ENCODE results near the gene TACC2.

TACC2 gene

DNA sequence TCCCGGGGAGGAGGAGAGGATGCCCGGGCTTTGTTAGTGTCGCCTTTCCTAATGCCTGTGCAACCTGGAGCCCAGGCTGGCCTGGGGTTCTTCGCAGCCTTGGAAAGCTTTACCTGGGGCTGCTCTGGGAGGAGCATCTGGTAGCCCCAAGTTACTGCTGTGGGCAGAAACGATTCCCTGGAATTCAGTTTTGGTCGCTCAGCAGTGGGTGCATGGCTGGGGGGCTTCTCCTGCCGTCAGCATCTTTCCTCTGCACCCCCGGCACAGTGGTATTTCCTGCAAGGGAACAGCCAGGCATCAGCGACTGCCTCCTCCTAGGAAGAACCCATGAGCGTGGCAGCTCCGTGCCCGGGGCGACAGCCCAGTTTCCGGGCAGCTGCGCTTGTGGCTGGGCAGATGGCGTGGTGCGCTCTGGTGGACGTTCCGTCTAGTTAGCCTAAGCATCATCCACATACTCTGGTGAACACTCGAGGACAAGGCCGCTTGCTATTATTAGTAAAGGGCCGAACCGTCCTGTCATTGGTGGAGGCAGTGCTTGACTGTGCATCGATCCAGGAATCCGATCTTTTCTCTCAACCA lies 175.1 kb downstream of the TACC2 start:
- TF ChIP-seq, protein P1, sequence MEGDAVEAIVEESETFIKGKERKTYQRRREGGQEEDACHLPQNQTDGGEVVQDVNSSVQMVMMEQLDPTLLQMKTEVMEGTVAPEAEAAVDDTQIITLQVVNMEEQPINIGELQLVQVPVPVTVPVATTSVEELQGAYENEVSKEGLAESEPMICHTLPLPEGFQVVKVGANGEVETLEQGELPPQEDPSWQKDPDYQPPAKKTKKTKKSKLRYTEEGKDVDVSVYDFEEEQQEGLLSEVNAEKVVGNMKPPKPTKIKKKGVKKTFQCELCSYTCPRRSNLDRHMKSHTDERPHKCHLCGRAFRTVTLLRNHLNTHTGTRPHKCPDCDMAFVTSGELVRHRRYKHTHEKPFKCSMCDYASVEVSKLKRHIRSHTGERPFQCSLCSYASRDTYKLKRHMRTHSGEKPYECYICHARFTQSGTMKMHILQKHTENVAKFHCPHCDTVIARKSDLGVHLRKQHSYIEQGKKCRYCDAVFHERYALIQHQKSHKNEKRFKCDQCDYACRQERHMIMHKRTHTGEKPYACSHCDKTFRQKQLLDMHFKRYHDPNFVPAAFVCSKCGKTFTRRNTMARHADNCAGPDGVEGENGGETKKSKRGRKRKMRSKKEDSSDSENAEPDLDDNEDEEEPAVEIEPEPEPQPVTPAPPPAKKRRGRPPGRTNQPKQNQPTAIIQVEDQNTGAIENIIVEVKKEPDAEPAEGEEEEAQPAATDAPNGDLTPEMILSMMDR (IDR thresholded peaks at IDR 0.05; ENCODE audit: low read depth, low read length) = no peak
- H3K9me3 ChIP-seq (ENCODE audit: severe bottlenecking) = no peaks in the 10 kb centered on the region
- H3K4me3 ChIP-seq (ENCODE audit: low read depth, low read length) = peak overlapping the region; percentile 64
- H3K36me3 ChIP-seq = no peaks in the 10 kb centered on the region
- peak; percentile 61 for DNase-seq
- H3K27me3 ChIP-seq (ENCODE audit: insufficient read depth, low read depth, severe bottlenecking) = no peaks in the 10 kb centered on the region
- H3K27ac ChIP-seq = peak overlapping the region; percentile 52

DNA sequence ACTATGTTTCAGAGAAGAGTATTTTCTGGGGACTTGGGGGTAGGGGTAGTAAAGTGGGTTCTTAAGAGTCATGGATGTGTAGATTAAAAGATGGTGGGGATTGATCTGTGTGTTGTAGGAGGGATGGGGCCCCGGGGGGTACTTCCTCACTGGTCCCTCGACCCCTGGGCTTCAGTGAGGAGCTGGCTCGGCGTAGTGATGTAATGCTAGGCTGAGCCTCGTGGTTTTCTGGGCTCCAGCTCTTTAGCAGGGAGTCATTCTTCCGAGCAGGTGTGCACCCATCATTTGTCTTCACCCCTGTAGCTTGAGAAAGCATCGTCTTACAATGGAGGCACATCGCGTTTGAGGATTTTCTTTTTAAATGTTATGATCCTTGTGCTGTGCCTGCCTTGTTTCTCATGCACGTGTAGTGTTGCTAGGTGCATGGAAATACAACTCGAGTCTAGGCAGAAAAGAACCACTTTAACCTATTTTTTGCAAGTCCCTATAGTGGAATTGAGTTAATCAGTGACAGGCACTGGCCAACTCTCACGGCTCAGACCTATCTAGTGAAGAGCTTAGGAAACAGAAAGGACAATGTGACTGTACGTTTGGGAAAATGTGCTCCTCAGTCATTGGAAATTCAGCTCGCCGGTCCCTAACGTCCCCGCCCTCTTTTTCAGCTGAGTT lies 176.0 kb downstream of the TACC2 start:
- TF ChIP-seq, protein P1 (IDR thresholded peaks at IDR 0.05; ENCODE audit: low read depth, low read length) = no peak
- no peak for DNase-seq
- H3K36me3 ChIP-seq = no peaks in the 10 kb centered on the region
- no peaks in the 10 kb centered on the region for H3K9me3 ChIP-seq (ENCODE audit: severe bottlenecking)
- no peak overlapping the region for H3K27ac ChIP-seq
- no peaks in the 10 kb centered on the region for H3K27me3 ChIP-seq (ENCODE audit: insufficient read depth, low read depth, severe bottlenecking)
- no peak overlapping the region for H3K4me3 ChIP-seq (ENCODE audit: low read depth, low read length)

DNA sequence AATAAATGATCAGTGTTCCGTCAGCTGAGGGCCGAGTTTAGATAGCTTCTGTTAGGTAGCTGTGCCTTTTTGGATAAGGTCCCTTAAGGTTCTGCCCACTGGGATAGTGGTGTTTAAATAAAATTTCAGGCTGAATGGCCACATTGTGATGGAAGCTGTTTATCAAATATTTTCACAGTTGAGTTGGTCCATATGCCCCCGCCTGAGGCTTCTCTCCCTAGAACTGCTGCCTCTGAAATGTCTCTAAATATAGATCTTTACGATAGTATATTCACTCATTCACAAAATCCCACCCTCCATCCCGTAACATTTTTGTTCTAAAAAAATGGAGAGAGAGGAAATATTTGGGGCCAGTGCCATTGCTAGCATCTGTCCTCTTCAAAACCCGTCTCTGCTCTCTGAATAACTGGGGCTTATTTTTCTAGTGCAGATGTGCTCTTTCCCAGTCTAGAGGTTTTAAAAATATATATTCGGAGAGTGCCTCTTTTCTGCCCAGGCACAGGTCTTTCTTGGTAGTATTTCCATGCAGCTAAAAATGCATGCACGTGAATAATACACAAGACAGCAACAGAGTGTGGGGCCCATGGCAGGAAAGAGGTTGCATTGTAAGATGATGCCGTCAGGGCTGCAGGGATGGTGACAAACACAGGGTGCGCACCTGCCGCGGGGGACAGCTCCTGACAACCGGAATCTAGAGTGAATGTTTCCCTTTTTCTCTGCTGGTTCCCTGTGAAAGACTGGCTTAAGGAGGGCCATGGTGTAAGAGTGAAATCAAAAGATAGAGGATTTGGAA lies 176.7 kb downstream of the TACC2 start:
- no peaks in the 10 kb centered on the region for H3K27me3 ChIP-seq (ENCODE audit: insufficient read depth, low read depth, severe bottlenecking)
- TF ChIP-seq, protein P1 (IDR thresholded peaks at IDR 0.05; ENCODE audit: low read depth, low read length) = no peak
- no peak for DNase-seq
- no peak overlapping the region for H3K4me3 ChIP-seq (ENCODE audit: low read depth, low read length)
- H3K9me3 ChIP-seq (ENCODE audit: severe bottlenecking) = no peaks in the 10 kb centered on the region
- no peaks in the 10 kb centered on the region for H3K36me3 ChIP-seq
- no peak overlapping the region for H3K27ac ChIP-seq

DNA sequence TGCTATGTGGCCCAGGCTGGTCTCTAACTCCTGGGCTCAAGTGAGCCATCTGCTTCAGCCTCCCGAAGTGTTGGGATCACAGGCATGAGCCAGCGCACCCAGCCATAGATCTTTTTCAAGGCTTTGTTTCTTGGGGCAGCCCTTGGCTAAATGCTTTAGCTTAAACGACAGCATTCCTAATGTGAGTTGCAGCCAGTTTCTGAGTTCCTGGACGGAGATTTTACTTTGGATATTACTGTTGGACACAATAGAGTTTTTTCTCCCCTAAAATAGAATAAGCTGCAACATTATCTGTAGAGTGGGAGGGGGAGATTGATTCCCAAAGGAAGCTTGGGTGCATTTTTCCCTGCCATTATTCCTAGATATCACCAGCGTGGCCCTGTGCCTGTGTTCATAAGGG lies 179.1 kb downstream of the TACC2 start:
- DNase-seq = no peak
- Histone ChIP-seq H3K27me3 (ENCODE audit: insufficient read depth, low read depth, severe bottlenecking) (no peaks in the 10 kb centered on the region), H3K4me3 (ENCODE audit: low read depth, low read length) (no peak overlapping the region), H3K27ac (no peak overlapping the region), H3K9me3 (ENCODE audit: severe bottlenecking) (no peaks in the 10 kb centered on the region), H3K36me3 (no peaks in the 10 kb centered on the region)
- TF ChIP-seq, protein P1 (IDR thresholded peaks at IDR 0.05; ENCODE audit: low read depth, low read length) = no peak

DNA sequence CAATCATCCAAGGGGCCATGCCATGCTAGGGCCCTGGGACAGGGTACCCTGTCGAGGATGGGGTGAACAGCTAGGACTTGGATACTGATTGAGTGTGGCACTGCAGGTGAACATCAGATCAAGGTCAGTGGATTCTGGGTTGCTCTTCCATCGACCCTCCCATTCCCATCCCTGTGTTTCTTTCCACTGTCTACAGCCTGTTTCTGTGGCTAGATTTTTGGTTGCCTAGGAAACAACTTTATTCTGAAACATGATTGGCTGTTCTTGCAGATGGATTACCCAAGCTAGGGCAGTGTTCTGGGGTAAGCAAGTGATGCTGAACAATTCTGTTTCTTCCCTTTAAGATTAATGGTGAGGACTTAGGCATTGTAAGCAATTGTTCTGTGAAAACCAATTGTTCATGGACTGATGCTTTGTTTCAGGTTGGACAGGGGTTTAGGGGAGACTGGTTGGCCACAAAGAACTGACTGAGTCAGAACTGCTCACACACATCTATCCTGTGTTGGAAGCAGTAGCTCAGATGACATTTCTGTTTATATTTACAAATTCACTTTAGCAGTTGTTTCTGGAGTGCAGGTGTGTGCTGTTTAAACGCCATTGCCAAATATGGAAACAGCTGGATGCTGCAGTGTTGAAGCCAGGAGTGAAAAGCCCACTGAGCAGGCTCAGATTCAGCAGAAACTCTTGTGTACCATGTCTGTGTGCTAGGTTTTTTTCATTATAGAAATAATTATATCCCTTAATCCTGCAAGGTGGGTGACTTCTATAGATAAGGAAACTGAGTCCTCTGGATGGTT lies 179.8 kb downstream of the TACC2 start:
- H3K27me3 ChIP-seq (ENCODE audit: insufficient read depth, low read depth, severe bottlenecking) = no peaks in the 10 kb centered on the region
- H3K36me3 ChIP-seq = no peaks in the 10 kb centered on the region
- H3K27ac ChIP-seq = no peak overlapping the region
- H3K4me3 ChIP-seq (ENCODE audit: low read depth, low read length) = no peak overlapping the region
- no peak for DNase-seq
- no peaks in the 10 kb centered on the region for H3K9me3 ChIP-seq (ENCODE audit: severe bottlenecking)
- TF ChIP-seq, protein P1 (IDR thresholded peaks at IDR 0.05; ENCODE audit: low read depth, low read length) = no peak
